T follicular helper cell (primary cell): ENCODE results near the gene THUMPD2.

Experiments
- DNase-seq: peaks from one replicate; pipeline ENCODE4 v3.0.0-alpha.2; 2020; ENCODE audit warnings: low read depth

Gene THUMPD2

DNA sequence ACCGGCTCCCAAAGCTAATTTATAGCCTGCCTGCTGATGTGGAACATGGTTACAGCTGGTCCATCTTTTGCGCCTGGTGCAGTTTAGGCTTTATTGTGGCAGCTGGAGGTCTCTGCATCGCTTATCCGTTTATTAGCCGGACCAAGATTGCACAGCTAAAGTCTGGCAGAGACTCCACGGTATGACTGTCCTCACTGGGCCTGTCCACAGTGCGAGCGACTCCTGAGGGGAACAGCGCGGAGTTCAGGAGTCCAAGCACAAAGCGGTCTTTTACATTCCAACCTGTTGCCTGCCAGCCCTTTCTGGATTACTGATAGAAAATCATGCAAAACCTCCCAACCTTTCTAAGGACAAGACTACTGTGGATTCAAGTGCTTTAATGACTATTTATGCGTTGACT lies 62.0 kb downstream of the THUMPD2 start:
- DNase-seq: no peak

DNA sequence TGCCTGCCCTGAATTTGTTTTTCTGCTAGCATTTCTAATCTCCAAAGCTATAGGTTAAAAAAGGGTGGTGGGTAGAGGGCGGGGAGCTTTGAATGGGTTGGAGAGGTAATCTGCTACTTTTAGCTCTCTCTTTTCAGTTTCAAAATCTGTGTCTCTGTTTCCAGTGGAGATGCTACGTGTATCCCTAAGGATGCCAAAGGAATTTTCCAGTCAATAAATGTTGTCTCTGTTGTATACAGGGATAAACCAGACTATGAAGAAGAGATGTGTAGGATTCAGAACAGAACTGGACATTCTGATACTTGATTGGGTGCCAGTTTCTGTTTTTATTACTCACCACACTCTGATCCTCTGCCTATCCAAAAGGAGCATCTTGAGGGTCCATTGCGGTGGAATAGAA lies 63.2 kb downstream of the THUMPD2 start:
- DNase-seq: no peak

DNA sequence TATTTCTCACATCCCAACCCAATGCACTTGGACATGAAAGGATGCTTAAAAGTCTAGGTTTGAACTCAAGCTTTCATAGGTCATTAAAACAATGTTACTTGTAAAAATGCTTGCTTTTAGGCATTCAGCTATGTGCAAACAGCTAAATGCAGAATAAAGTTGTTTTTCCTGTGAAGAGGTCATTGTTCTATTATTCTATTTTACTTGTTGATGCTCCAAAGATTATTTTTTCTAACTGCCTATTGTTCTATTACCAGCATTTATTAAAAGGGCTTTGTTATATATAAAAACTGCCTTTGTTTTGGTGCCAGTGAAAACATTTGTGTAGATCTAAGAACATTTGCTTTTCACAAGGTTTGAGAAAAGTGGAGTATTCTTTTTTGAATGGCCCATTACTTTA lies 64.0 kb downstream of the THUMPD2 start:
- DNase-seq: no peak

DNA sequence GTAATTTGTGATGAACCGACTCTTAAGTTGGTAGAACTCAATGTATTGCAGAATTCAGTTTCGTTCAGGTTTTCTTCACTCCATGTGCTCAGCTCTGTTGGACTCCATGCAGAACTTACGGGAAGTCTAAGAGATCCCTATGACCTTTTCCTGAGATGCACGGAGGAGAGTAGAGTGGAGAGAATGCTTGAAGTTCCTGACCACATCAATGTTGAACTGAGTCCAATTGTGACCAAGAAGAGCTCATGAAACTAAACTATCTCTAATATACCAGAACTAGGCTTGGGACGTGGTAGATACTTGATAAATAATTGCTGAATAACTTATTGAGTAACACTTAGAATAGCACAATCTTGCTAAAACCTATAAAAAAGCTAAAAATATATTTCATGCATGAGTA lies 66.1 kb downstream of the THUMPD2 start:
- DNase-seq: no peak

DNA sequence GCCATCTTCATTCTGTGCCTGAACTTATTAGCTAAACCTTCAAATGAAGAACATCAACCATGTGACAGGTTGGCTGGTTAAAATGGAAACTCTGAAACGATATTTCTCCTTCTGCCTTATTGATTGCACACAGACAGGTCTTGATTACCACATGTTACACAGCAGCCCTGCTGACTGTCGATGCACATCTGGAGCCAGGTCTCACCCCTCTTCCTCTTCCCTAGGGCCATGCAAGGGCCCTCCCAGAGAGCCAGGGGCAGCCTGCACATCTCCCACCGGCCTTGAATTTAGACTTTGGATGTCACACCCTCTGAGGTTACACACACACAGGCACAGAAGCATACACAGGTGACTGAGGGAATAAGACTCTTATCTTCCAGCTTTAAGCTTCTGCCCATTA lies 68.3 kb downstream of the THUMPD2 start:
- DNase-seq: no peak

DNA sequence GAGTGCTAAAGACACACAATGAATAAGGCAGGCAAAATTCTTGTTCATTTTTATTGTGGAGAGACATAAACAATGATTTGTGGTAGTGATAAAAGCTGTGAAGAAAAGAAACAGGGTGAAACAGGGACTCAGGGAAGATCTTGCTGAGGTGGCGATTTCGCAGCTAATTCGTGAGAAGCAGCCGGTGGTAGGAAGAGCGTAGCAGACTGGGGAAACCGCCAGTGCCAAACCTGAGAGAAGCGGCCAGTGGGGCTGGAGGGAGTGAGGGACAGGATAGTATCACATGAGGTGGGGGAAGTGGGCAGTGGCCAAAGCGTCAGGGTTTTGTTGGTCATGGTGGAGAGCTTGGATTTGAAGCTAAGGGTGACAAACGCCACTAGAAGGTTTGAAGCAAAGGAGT lies 71.1 kb downstream of the THUMPD2 start:
- DNase-seq: no peak

DNA sequence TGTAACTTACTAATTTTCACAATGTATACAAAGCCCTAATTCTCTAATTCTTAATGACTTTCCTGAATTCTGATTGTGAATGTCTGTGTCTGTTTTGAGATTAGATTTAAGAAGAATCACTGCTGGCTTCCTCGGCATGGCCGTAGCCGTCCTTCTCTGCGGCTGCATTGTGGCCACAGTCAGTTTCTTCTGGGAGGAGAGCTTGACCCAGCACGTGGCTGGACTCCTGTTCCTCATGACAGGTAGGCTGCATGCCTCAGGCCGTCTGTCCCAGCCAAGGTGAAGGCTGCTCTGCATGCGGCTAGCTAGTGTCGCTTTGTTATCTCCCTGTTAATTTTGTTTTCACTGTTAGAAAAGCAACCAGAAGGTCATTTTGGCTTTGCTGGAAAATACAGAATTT lies 72.1 kb downstream of the THUMPD2 start:
- DNase-seq: no peak

DNA sequence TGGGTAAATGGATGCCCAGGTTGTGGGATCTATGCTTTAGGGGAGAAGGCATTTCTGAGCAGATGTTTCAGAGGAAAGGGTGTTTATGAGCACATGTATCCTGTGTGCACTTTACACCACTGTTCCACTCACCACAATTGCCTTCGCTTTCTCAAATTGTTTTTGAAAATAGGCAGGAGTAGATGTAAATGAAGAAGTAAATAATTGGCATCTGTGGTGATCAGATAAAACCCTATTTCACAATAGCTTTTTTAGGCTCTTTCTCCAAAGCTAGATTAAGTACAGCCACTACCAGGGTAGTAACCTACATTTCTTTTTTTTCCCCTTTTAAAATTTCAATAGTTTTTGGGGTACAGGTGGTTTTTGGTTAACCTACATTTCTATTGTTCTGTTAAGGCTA lies 72.7 kb downstream of the THUMPD2 start:
- no peak for DNase-seq

DNA sequence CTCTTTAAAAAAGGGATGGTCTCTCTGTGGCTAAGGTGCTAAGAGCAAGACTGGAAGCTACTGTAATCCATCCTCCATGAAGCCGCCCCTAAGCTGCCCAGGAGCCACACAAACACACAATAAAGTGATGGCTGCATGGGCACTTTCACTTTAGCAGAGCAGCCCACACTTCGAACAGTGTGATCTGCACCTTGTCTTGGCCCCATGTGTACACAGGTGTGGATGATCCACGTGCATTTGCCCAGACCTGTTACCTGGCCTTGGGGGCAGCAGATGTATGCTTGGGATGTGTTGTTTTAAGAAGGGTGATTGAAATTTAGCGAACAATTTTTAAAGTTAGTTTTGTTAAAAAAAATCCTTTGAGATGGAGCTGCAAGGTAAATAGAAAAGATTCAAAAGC lies 73.4 kb downstream of the THUMPD2 start:
- DNase-seq: no peak

DNA sequence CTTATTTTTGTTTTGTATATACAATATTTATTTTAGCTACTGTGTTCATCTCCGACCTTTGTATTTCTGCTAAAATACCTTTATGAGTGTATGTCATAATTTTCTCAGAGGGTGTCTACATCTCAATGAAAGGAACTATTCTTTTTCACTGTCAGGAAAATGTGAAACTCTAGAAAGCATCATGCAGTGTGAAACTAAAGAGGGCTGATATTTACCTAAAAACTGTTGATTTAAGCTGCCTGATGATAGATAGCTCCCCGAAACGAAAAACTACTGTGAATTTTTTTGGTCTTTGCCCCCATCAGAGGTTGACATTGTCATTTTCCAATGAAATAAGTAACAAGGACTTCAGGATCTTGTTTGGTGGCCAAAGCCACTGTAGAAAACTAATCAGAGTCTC lies 74.5 kb downstream of the THUMPD2 start:
- no peak for DNase-seq

DNA sequence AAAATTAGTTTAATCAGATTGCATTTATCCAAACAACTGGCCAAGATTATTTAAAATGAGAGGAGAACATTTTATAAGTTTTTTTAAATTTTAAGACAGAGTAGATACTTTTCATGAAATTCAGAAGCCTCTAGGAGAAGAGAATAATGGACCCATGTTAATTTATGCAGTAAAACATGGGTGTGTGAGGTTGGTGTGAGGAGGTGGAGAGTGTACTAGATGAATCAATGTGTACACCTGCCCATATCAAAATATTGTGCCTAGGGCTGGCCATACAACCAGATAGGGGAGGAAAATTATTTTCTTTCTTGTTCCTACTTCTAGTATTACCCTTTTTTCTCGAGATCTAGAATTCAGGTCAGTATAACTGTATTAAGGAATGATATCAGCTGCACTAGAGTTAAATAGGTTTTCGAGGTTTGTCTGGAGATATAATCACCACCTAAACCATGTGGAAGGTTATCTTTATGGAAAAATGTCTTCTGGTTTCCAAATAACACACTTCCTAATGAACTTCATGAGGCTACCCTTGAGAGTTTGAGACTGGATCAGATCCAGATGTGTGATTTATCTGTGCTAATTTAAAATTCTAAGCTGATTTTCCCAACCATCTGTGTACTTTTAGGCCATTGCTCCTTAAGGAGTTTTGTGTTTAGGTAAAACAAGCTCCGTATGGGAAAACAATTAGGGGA lies 75.7 kb downstream of the THUMPD2 start:
- no peak for DNase-seq

DNA sequence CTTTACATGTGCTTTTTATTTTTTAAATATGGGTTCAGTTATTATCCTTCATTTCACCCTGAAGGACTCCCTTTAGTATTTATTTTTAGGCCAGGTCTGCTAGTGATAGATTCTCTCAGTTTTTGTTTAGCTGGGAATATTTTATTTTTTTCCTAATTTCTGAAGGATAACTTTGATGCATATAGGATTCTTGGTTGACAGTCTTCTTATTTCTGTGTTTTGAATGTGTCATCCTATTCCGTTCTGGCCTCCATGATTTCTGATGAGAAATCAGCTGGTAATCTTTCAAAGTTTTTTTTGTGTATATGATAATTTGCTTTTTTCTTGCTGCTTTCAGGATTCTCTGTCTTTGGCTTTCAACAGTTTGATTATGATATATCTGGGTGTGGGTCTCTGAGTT lies 77.9 kb downstream of the THUMPD2 start:
- no peak for DNase-seq

DNA sequence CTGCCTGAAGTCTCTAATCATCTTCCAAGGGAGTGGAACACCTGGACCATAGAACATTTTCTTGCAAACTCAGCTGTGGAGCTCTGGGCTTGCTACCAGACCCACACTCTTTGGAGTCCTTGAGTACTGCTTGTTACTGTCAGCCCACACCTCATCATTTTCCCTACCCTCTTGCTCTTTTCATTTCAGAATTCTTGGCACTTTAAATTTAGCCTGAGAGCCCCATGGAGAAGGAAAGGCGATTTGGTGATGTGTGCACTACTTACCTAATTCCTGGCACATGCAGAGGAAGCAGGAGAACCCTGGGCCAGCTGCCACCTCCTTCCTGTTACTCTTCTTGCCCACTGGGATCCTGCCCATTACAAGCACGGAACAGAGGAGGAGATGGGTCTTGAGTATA lies 81.6 kb downstream of the THUMPD2 start:
- DNase-seq: no peak

DNA sequence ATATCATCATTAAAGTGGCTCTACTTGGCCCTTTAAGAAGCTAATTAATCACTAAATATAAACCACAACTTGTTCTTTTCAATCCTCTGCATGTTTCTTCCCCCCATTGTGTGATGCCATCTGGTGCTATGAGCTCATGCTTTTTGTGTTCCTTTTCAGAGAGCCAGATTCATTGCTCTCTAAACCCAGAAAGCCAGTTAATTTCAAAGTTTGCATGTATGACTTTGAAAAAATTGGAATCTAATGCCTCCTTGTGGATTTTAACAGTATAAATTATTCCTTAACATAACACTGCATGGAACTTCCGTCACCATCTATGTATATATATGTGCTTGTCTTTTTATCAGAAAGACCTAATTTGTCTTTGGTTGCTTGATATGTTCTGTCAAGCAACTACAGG lies 82.2 kb downstream of the THUMPD2 start:
- DNase-seq: no peak

DNA sequence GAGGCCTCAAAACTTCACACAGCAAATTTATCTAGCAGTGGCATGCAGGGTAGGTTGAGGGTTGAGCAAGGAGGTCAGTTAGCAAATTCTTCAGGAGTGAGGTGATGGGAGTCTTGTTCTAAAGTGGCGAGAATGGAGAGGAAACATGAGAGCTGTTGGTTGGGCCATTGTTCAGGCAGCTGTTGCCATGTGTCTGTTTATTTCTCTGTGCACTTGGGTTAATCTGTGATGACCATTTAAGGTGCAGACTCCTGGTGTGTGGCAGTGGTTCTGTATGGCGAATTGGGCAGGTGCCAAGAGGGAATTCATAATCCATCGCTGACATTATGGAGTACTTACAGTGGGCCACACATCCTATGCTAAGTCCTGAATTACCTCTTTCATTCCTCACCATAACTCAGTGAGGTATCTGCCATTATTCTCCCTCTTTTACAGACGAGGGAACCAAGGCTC lies 82.9 kb downstream of the THUMPD2 start:
- DNase-seq: no peak

DNA sequence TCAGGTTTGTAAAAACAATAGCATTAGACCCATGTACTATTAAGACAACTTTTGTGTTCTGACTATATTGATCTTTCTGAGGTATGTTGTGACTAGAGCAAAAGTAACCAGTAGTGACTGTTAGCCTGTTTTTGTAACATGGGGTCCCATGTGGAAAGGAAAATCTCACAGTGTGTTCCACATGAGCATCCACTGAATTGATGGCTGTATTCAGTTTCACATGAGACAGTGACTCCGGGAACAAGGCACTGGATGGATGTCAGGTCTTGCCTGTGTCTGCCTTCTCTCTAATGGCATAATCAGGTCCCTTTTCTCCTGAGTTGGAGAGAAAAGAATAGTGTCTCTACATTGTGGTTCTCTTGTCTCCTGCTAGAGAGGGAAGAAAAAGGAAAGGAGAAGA lies 85.8 kb downstream of the THUMPD2 start:
- no peak for DNase-seq

DNA sequence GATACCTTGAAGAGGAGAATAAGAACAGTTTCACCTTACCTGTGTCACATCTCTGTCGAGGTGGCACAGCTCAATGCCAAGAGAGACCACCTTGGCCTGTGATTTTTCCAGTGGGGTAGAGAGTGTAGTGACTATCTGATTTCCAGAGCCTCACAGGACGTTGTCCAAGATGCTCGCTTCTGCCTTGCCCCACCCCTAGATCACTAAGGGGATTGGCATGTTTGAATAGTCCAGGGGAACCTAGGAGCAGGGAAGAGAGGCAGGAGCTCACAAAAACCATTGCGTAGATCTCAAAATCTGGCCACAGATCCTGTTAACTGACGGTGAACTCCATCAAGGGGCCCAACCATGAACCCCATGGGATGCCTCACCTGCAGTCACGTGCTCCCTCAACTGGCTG lies 89.2 kb downstream of the THUMPD2 start:
- DNase-seq: no peak

DNA sequence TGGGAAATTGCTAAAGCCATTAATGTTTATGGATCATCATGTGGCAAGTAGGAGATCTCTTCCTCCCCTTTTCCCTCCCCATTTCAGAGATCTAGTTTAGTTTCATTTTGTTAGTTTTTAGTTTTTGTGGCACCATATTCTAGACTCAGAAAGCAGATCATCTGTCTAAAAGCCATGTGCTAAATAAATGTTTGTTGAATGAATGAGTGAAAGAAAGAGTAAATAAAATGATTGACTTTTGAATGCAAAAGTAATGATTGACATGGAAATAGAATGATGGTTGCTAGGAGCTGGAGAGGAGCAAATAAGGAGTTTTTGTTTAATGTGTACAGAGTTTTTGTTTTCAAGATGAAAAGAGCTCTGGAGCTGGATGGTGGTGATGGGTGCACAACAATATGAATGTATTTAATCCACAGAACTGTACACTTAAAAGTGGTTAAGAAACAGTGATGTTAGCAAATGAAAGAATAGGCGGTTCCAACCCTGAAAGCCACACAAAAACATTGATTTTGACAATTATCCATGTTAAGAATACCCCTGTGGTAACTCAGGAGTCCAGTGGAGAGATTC lies 89.7 kb downstream of the THUMPD2 start:
- no peak for DNase-seq

DNA sequence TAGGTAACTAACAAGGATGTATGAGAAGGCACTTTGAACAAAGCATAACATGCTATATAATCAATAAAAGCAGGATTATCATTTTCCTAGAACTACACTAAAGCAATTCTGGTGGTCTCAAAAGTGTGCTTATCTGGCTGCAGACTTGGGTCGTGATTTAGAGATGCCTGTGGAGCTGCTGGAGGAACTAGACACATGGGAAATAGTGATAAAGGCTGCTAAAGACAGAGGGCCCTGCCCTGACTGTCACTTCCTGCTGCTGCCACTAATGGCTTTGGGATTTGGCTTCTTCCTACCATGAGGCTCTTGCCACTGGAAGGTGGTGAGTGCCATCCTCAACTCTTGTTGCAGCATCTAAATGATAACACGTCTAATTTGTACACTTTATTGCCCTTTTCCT lies 90.9 kb downstream of the THUMPD2 start:
- no peak for DNase-seq

DNA sequence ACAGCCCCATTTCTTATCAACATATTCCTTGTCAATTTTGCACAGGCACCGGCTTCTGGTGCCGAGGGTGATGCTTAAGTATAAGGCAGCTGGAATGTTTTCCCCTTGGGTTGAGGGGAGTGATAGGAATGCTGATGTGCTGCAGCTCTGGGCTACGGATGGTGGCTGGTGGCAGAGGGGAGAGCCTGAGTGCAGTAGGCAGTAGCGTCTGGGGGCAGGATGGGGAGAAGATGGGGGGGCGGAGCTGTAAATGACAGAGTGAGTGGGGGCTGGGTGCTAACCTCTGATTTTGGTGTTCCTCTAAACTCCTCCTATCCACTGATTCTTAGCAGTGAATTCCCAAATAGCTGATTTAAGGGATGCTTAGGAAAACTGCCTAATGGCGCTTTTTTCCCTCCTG lies 92.6 kb downstream of the THUMPD2 start:
- no peak for DNase-seq
